ENCODE measurements around the gene GOLGA5.
A peak's percentile ranks its signal among the peaks of the same experiment; 100 is the strongest.
"Not testable (repeated sequence)": the region's sequence is repeated elsewhere in the genome, so short reads cannot be mapped to it uniquely, and the experiment has no call there.

GOLGA5 gene, protein sequence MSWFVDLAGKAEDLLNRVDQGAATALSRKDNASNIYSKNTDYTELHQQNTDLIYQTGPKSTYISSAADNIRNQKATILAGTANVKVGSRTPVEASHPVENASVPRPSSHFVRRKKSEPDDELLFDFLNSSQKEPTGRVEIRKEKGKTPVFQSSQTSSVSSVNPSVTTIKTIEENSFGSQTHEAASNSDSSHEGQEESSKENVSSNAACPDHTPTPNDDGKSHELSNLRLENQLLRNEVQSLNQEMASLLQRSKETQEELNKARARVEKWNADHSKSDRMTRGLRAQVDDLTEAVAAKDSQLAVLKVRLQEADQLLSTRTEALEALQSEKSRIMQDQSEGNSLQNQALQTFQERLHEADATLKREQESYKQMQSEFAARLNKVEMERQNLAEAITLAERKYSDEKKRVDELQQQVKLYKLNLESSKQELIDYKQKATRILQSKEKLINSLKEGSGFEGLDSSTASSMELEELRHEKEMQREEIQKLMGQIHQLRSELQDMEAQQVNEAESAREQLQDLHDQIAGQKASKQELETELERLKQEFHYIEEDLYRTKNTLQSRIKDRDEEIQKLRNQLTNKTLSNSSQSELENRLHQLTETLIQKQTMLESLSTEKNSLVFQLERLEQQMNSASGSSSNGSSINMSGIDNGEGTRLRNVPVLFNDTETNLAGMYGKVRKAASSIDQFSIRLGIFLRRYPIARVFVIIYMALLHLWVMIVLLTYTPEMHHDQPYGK

DNA sequence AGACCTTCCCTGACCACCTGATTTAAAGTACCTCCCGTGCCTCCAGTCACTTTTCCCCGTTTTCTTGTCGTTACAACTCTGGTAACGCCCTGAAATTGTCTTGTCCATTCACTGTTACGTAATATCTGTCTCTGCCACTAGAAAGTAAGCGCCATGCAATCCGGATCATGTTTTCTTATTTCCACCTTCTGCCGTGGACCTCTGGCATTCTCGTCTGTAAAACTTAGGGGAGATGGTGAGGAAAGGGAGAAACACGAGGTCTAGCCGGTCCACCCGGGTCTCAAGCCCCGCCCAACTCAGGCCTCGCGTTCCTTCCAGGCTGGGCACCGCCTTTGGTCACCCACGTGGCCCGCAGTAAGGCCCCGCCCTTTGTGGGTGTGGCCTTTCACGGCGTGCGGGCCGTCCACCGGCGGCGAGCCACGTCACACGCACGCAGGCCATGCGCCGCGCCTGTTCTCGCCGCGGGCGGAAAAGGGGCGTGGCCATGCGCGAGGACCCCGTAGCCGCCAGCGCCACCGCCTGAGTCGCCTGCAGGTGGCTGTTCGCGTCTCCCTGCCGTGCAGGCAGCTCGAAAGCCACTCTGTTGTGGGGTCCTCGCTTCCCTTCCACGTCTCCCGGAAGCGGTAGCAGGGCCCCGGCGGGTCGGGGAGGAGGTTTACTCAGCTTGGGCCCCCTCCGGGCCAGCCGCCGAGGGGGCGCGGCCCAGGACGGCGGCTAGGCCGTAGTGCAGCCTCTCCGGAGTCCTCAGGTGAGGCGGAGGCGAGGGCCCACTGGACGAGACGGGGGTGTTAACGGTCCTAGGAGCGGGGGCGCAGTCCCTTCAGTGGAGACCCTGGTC, at the start of gene GOLGA5:
TSS of gene GOLGA5 (plus strand) at position 597 of the 838 bp plus-strand sequence. CDS start 3,133 bp downstream, outside the sequence.
- peak; percentile 97 for DNase-seq

DNA sequence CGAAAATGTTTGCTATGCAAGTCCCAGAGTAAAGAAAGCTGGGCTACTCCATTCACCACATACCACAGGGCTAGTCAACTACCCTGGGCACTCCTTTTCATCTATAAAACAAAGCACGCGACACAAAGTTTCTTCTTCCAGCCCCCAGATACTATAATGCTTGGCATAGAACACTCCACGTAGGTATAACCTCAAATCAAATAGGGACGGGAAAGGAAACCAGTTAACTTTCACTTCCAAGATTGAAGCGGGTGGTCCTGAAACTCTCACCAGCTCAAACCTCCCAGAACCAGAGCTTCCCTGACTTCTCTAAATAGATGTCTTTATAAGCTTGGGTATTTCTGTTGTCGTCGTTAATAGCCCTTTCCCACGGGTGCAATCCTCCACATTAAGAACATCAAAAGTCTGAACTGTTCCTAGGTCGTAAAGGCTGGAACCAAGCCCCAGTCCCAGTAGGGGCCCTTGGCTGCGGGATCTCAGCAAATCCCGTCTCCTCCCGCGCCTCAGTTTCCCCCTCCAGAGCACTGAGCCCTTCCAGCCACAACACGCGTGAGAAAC, 46.3 kb upstream of the GOLGA5 start:
- DNase-seq: no peak

DNA sequence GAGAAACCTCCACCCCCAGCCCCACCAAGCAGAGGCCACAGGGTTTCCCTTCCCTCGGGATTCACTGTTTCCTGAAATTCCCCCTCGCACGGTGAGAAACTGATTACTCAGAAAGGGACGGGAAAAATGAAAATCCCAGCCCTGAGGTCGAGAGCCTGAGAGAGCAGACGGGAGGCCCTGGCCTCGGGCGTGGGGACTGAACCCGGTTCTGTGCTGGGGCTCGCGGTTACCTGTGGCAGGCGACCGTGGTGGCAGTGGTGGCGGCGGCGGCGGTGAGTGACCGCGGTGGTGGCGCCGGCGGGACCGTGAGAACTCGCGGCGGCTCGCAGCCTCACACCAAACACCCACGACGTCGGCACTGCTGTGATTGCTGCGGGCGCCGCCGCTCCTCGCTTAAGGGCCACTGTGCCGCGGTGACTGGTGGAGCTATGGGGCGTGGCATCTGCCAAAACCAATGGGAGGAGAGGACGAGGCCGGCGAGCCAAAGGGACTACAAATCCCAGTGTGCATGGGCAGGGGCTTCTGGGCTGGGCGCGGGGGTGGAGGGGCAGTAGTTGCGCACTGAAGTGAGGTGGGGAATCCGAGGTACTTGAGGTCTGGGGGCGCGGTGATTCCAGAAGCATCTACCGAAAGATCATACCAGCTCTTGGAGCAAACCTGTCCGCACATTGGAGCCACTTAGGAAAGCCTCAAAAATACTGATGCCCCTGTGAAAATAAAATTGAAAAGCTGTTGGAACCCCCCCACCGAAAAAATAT, 45.7 kb upstream of the GOLGA5 start, which contains the start of gene LGMN:
TSS of gene LGMN (minus strand) at position 369 of the 758 bp plus-strand sequence. CDS start 15,841 bp downstream, outside the sequence.
- DNase-seq: peak; percentile 75

DNA sequence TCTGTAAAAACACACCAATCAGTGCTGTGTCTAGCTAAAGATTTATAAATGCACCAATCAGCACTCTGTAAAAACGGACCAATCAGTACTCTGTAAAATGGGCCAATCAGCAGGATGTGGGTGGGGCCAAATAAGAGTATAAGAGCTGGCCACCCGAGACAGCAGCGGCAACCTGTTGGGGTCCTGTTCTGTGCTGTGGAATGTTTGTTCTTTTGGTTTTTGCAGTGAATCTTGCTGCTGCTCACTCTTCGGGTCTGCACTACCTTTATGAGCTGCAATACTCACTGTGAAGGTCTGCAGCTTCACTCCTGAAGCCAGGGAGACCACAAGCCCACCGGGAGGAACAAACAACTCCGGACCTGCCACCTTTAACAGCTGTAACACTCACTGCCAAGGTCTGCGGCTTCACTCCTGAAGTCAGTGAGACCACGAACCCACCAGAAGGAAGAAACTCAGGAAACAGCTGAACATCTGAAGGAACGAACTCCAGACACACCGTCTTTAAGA, 43.8 kb upstream of the GOLGA5 start:
- DNase-seq: peak; percentile 38

DNA sequence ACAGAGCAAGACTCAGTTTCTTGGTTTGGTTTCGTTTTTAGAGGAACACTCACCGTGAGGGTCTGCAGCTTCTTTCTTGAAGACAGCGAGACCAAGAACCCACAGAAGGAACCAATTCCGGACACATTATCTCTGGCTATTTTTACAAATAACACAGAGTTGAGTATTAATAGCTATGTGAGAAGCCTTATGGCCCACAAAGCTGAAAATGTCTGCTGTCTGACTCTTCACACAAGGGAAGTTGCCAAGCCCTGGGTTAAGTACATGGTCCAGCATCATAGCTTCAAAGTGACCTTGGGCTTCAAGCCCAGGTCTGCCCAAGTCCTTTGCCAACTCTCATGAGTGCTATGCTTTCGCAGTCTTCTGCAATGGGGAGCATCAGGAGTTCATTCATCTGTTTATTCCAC, 43.1 kb upstream of the GOLGA5 start:
- no peak for DNase-seq

DNA sequence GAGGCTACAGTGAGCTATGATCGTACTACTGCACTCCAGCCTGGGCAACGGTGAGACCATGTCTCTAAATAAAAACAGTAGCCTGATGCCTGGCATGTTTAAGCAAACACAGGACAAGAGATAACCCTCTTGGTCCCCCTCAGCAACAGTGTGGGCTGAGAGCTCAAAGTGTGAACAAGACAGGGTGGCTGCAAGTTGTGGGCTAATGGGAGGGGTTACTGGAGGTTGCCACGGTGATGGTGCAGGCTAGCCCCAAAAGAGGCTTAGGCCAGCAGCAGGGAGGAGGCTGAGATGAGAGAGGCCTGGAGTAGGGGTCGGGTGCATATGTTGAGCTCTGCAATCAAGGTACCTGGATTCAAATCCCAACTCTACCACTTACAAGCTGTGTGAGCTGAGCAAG, 42.3 kb upstream of the GOLGA5 start:
- DNase-seq: no peak

DNA sequence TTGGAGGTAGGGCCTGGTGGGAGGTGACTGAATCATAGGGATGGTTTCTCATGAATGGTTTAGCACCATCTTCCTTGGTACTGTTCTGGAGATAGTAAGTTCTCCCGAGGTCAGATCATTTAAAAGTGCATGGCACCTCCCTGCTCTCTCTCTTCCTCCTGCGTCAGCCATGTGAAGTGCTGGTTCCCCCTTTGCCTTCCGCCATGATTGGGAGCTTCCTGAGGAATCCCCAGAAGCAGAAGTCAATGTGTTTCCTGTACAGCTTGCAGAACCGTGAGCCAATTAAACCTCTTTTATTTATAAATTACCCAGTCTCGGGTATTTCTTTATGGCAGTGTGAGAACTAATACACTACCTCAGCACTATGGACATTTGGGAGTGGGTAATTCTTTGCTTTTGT, 40.9 kb upstream of the GOLGA5 start:
- DNase-seq: no peak

DNA sequence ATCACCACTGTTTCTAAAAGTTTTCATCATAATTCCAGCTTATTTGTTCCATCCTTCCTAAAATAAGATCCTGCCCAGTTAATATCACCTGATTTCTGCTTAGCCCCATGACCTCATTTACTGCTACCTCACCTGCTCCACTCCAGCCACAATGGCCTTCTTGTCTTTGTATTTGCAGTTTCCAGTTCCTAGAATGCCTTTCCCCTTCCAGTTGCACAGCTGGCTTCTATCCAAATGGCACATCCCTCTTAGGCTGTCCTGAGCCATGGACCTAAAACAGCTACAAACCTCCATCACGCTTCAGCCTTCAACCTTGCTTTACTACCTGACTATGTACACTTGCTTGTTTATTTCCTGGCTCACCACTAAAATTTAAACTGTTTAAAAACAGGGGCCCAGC, 39.1 kb upstream of the GOLGA5 start:
- no peak for DNase-seq

DNA sequence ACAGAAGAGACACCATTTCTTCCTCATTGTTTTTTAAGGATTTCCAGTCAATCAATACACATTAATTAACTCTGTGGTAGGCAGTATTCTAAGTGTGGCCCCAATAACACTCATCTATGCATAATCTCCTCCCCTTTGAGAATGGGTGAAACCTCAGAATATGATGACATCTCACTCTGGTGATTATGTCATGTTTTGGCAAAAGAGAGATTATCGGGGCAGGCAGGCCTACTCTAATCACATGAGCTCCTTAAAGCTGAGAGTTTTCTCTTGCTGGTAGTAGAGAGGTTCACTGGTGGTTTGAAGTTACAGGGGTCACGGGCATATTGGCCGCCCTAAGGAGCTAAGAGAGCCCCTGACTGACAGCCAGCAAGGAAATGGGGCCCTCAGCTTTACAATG, 38.6 kb upstream of the GOLGA5 start:
- no peak for DNase-seq

DNA sequence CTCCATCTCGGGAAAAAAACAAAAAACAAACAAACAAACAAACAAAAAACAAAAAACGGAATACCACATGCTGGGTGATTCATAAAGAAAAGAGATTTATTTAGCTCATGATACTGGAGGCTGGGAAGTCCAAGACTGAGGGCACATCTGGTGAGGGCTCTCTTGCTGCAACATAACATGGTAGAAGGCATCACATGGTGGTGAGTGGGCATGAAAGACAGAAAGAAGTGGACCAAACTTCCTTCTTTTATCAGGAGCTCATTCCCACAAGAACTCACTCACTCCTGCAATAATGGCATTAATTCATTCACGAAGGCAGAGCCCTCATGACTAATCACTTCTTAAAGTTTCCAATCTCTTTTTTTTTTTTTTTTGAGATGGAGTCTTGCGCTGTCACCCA, 37.7 kb upstream of the GOLGA5 start:
- no peak for DNase-seq

DNA sequence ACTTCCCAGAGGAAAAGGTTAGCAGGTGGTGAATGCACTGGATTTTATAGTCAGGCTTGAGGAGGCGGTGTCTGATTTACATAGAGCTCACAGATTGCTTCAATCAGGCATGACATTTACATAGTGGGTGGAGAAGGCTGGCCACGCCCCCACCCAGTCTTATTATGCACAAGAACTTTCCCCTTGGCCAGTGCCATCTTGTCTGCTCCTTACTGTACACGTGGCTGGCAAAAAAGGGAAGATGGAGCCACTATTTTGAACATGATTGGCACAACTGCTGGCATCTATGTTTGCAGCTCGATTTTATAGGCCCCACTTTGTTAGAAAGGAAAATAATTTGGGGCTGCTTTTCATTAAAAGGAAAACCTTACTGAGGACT, 34.8 kb upstream of the GOLGA5 start:
- DNase-seq: no peak

DNA sequence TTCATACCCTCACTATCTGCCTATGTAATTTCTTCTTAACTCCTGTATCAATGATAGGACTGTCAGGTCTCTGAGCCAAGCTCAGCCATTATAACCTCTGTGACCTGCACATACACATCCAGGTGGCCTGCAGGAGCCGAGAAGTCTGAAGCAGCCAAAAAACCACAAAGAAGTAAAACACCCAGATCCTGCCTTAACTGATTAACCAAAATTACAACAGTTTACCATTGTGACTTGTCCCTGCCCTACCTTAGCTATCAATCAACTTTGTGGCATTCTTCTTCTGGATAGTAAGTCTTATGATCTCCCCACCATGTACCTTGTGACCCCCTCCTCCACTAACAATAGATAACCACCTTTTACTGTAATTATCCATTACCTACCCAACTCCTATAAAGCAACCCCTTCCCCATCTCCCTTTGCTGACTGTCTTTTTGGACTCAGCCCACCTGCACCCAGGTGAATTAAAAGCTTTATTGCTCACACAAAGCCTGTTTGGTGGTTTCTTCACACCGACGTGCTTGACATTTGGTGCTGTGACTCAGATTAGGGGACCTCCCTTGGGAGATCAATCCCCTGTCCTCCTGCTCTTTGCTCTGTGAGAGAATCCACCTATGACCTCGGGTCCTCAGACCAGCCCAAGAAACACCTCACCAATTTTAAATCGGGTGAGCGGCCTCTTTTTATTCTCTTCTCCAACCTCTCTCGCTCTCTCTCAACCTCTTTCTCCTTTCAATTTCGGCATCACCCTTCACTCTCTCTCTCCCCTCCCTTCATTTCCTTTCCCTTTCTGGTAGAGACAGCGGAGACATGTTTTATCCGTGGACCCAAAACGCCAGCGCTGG, 34.2 kb upstream of the GOLGA5 start:
- no peak for DNase-seq

DNA sequence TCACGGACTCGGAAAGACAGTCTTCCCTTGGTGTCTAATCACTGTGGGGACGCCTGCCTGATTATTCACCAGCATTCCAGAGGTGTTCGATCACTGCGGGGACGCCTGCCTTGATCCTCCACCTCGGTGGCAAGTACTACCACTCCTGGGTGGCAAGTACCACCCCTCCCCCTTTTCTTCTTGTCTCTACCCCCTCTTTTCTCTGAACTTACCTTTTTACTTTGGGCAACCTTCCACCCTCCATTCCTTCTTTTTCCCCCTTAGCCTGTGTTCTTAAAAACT, 33.6 kb upstream of the GOLGA5 start:
- no peak for DNase-seq

DNA sequence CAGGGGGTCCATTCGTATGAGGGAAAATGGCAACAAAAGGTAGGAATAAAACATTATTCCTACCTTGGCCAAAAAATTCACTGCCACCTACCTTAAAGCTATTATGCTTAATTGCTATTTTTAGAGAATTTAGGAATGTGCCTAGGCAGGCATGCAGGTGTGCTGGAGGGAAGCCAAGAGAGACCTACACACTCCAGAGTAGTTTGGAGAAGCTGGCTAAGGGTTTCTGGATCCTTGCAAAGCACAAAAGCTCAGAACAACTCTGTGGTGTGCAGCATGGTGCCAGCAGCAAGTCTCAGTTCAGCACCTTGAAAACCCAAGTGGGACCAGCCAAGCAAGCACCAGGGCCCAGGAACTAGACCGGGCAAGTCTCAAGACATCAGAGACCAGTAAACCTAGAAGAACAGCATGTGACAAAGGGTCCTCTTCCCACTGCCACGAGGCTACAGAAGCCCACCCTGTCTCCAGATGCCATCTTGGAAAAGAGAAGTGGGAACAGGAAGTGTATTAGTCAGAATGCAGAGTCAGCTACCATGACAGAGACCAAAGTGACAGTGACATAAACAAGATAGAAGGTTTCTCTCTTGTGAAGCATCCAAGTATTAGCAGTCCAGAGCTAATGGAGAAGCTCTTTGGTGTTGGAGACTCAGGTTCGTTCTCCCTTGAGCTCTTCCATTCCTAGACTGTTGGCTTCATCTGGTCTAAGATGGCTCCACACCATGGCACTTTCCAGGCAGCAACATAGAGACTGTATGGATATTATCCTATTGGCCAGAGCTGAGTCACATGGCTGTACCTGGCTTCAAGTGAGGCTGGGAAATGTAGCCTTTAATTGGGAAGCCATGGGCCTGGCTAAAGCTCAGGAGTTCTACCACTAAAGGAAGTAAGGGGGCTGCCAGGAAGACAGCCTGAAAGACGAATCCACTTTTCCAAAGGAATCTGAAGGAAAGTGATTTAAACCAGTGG, 30.2 kb upstream of the GOLGA5 start:
- not testable (repeated sequence) for DNase-seq

DNA sequence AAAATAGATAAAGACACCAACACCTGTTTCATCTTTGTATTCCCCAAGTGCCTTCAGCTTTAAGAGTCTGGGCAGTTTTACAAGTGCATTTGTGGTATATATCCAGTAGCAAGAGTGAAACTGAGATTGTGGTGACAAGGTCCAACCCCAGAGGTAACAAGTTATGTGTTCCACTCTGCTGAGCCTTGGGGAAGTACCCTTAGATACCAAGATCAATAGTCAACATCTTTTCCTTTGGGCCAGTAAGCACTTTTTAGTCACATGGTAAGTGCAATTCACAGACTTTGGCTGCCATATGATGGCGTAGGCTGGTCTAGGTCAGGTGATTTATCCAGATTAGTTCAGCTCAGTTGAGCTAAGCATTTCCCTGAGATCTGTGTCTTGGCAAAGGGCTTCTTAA, 25.9 kb upstream of the GOLGA5 start:
- not testable (repeated sequence) for DNase-seq

DNA sequence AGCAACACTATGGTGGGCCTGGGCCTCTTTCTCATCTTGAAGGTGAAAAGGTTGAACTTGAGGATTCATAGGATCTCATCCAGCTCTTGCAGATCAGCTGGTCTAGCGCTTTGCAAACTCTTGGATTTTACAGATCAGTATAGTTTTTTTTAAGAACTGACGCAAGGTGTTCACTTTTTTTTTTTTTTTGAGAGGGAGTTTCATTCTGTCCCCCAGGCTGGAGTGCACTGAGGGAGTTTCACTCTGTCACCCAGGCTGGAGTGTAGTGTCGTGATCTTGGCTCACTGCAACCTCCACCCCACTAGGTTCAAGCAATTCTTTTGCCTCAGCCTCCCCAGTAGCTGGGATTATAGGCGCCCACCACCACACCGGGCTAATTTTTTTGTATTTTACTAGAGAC, 25.3 kb upstream of the GOLGA5 start:
- no peak for DNase-seq

DNA sequence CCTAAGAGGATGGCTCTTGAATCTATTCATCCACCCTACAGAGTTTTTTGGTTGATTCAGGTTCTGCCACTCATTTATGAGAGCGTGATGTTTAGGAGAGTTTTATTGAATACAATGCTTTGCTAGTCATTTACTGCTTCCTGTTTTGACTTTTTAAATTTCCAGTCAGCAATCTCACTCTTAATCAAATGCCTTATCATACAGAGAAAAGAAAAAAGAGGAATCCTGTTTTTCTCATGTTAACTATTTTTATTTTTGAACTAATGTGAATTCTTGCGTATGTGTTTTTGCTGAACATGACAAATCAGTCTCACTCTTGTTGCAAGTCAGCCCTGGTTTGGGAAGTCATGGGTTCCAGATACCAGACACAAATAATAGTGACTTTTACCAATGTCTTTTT, 23.6 kb upstream of the GOLGA5 start:
- no peak for DNase-seq

DNA sequence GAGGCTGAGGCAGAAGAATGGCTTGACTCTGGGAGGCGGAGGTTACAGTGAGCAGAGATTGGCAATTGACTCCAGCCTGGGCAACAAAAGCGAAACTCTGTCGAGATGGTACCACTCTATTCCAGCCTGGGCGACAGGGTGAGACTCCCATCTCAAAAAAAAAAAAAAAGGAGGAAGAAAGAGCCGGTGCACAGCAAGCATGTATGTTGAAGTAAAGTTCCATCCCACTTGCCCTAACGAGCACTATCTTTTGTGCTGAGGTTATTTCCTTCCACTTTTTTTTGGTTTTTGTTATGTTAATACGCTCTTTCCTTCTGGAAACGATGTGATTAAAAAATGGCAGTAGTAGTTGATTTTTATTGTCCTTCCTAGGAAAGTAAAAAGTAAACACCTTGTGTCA, 19.5 kb upstream of the GOLGA5 start:
- no peak for DNase-seq

DNA sequence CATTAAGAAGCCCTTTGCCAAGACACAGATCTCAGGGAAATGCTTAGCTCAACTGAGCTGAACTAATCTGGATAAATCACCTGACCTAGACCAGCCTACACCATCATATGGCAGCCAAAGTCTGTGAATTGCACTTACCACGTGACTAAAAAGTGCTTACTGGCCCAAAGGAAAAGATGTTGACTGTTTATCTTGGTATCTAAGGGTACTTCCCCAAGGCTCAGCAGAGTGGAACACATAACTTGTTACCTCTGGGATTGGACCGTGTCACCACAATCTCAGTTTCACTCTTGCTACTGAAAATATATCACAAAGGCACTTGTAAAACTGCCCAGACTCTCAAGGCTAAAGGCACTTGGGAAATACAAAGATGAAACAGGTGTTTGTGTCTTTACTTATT, 18.8 kb upstream of the GOLGA5 start:
- DNase-seq: not testable (repeated sequence)
